HUES48 (cell line): Measurements from ENCODE around the gene ARMCX6.
"Not testable (repeated sequence)": the region's sequence is repeated elsewhere in the genome, so short reads cannot be mapped to it uniquely, and the experiment has no call there.

ENCODE experiments used
- H3K27ac ChIP-seq: one replicate; pipeline ENCODE4 v1.7.0; 2013; ENCODE audit warnings: low read depth, low read length, inconsistent platforms
- H3K27me3 ChIP-seq: 2 replicates; pipeline ENCODE4 v1.6.1; 2013; ENCODE audit warnings: mild to moderate bottlenecking, low read length; ENCODE audit not compliant: control insufficient read depth, insufficient read depth
- H3K36me3 ChIP-seq: 2 replicates; pipeline ENCODE4 v1.6.1; 2013; ENCODE audit warnings: low read length; ENCODE audit not compliant: control insufficient read depth, insufficient read depth
- H3K4me1 ChIP-seq: 2 replicates; pipeline ENCODE4 v1.6.1; 2013; ENCODE audit warnings: mild to moderate bottlenecking, low read length; ENCODE audit not compliant: control insufficient read depth, insufficient read depth
- H3K4me3 ChIP-seq: 2 replicates; pipeline ENCODE4 v1.5.1; 2013; ENCODE audit warnings: mild to moderate bottlenecking, low read depth, low read length
- H3K9ac ChIP-seq: 2 replicates; pipeline ENCODE4 v1.6.1; 2013; ENCODE audit warnings: mild to moderate bottlenecking, low read depth, low read length, moderate library complexity
- H3K9me3 ChIP-seq: 2 replicates; pipeline ENCODE4 v1.6.1; 2013; ENCODE audit warnings: low read length; ENCODE audit not compliant: control insufficient read depth, insufficient read depth

The ARMCX6 gene

DNA sequence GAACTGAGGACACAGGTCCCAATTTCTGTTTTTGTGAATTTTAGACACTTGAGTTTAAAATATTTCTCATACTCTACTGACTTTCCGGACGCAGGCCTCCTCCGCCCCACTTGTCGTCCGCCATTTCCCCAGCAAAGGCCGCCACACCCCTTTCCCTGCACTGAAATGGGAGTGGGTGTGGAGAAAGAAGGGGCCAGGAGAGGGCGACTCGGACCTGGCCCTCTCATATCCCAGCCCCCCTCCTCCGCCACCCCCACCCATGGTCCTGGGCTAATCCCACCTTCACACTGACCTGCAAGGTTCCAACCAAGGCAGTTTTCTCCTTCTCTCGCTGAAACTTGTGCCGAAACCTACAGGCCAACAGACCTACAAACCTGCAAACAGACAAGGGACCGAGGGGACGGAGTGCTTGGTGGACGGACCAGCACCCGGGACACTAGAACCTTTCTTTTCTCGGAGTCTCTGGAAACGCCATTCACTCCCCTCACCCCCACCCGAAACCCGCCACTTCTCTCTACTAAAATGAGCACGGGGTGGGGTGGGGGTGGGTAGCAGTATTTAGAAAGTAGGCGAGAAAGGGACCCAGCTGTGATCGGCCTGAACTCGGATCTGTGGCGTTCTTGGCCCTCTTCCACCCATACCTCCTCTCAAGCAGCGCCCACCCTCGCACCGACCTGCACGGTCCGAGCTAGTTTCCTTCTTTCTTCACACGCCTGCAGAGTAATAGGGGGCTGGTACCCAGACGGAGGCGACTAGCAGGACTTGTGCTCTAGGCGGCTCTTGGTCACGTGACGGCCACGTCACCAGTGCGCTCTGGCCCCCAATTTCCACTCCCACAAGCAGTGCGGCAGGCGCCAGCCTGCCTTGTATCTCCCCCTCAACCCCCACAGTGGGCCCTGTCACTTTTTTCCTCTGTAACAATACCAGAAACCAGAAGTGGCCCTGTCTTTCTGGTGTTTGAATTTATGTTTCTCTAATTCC is at the start of gene ARMCX6:
Gene ARMCX6, minus strand, starts transcription at position 790 of the 981 bp plus-strand sequence. CDS start 1,380 bp downstream, outside the sequence.
- no peaks in the 10 kb centered on the region for H3K36me3 ChIP-seq
- no peaks in the 10 kb centered on the region for H3K27me3 ChIP-seq
- H3K4me1 ChIP-seq = peaks cover 34% of the 10 kb centered on the region
- H3K9me3 ChIP-seq = no peaks in the 10 kb centered on the region
- H3K9ac ChIP-seq = peak within 1 kb of the TSS; percentile 43
- H3K4me3 ChIP-seq = peak within 1 kb of the TSS; percentile 63
- peak within 1 kb of the TSS; percentile 36 for H3K27ac ChIP-seq

DNA sequence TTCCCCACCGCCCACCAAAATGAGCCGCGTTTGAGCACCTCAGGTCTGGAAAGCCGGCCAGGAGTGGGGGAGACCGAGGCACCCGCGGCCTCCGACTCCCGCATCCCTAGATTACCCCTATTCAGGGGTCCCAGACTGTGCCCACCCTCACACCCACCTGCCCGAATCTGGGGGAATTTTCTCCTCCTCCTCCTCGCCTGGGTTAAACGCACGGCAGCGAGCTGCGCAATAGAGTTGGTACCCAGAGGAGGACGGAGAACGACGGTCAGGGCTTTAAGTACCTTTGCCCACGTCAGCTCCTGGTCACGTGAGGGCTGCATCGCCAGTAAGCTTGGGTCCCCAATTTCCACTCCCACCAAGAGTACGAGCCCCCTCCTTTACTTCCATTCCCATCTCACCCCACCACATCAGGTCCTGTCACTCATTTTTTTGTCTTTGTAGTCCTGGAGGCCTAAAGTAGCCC is 41.8 kb upstream of the ARMCX6 start, which contains the start of gene ARMCX2:
Gene ARMCX2, minus strand, starts transcription at position 250 of the 463 bp plus-strand sequence. CDS start 2,262 bp downstream, outside the sequence.
- peaks cover 2% of the 10 kb centered on the region for H3K27me3 ChIP-seq
- H3K27ac ChIP-seq = peak within 1 kb of the TSS; percentile 71
- H3K9me3 ChIP-seq = no peaks in the 10 kb centered on the region
- peaks cover 5% of the 10 kb centered on the region; the same call in 1 of the 2 replicates for H3K4me1 ChIP-seq
- peak within 1 kb of the TSS; percentile 61 for H3K9ac ChIP-seq
- peaks cover 26% of the 10 kb centered on the region for H3K36me3 ChIP-seq
- H3K4me3 ChIP-seq = peak within 1 kb of the TSS; percentile 83

DNA sequence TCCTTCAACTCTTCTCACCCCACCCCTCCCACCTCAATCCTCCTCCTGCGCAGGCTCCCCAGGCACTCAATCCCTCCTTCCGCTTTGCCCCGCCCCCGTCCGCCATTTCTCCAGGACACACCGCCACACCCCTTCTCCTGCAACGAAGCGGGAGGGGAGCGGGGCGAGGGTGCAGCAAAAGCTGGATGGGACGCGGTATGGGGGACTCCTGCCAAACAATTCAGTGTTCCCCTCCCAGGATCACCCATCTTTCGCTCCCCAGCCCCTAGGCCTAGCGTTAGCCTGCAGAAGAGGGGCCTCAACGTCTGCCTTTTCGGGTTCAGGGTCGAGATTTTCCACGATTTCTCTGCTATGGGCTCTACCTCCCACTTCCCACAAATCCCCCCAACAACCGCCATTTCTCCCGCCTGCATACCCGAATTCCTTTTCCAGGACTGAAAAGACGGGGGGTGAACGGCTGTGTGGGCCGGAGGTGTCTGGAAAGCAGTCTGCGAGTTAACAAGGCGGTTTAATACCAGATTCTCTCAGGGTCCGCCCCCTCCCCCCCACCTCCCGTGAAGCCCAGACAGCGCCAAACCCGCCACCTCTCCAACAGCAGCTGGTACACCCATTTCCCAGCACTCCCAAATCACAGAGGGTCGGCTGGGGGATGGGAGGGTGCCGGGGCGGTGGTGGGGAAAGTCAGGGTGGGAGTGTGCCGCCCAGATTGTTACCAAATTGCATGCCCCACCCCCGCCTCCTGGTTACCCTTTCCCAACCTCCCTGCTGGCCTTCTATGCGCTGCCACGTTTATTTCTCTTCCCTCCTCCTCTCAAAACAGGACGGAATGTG is 41.1 kb upstream of the ARMCX6 start:
- H3K9me3 ChIP-seq = no peaks in the 10 kb centered on the region
- peaks cover 2% of the 10 kb centered on the region for H3K27me3 ChIP-seq
- peaks cover 5% of the 10 kb centered on the region; the same call in 1 of the 2 replicates for H3K4me1 ChIP-seq
- H3K36me3 ChIP-seq = peaks cover 26% of the 10 kb centered on the region
- H3K9ac ChIP-seq = peak overlapping the region; percentile 61
- H3K4me3 ChIP-seq = peak overlapping the region; percentile 83
- H3K27ac ChIP-seq = peak overlapping the region; percentile 71

DNA sequence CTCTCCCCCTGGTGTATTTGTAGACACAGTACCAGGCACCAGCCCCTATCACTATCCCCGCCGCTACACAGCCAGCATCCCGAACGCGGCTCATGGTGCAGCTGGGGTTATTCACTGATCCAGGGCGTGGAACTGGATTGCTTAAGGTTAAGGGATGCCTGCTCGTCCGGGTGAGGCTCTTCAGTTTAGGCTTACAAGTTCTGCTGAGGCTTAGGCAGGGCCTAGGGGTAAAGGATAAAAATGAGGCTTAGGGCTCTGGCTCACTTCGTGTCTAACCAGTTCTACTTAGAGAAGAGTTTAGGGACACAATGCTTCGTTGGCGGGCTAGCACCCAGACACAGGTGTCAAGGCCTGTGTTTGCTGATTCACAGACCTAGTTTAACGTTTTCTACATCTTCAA is 39.7 kb upstream of the ARMCX6 start:
- Histone ChIP-seq H3K9me3 (no peaks in the 10 kb centered on the region), H3K27me3 (peaks cover 2% of the 10 kb centered on the region), H3K9ac (no peak overlapping the region), H3K27ac (no peak overlapping the region), H3K4me1 (peaks cover 5% of the 10 kb centered on the region; the same call in 1 of the 2 replicates), H3K36me3 (peaks cover 26% of the 10 kb centered on the region), H3K4me3 (no peak overlapping the region)

DNA sequence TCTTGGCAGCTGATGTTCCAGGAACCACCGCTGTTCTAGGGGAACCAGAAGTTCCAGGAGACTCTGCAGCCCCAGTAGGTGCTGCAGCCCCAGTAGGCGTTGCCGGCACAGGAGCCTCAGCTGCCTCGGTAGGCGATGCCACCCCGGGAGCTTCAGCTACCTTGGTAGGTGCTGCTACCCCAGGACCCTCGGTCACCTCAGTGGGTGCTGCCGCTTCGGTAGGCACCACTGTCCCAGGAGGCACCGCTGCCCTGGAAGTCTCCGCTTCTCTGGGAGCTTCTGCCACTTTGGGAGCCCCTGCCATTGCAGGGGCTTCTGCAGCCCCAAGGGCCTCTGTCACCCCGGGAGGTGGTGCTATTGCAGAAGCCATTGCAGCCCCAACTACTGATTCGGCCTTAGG is 39.0 kb upstream of the ARMCX6 start:
- Histone ChIP-seq H3K9ac (no peak overlapping the region), H3K9me3 (no peaks in the 10 kb centered on the region), H3K4me3 (no peak overlapping the region), H3K36me3 (peaks cover 26% of the 10 kb centered on the region), H3K4me1 (peaks cover 5% of the 10 kb centered on the region; the same call in 1 of the 2 replicates), H3K27me3 (peaks cover 2% of the 10 kb centered on the region), H3K27ac (no peak overlapping the region)

DNA sequence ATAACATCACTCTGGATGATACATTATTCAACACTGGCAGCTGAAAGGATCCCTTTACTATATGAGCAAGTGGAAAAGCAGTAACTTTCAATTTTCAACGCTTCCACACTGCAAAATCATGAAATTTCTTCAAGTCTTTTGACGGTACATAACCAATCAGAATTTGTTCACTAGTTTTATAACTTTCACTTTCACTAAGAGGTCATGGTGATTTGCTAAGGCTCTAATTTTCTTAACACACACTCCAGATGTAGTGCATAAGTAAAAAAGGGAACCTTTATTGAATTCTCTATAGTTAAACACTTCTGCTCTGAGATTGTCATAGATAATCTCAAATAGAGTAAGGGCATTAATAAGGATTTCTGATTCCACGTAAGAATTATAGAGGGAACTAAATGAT is 37.7 kb upstream of the ARMCX6 start:
- Histone ChIP-seq H3K36me3 (peaks cover 26% of the 10 kb centered on the region), H3K4me3 (no peak overlapping the region), H3K4me1 (peaks cover 5% of the 10 kb centered on the region; the same call in 1 of the 2 replicates), H3K9me3 (no peaks in the 10 kb centered on the region), H3K27ac (no peak overlapping the region), H3K9ac (no peak overlapping the region), H3K27me3 (0 out of 2 replicates have a peak, but pooled peaks cover under 1% of the 10 kb centered on the region)

DNA sequence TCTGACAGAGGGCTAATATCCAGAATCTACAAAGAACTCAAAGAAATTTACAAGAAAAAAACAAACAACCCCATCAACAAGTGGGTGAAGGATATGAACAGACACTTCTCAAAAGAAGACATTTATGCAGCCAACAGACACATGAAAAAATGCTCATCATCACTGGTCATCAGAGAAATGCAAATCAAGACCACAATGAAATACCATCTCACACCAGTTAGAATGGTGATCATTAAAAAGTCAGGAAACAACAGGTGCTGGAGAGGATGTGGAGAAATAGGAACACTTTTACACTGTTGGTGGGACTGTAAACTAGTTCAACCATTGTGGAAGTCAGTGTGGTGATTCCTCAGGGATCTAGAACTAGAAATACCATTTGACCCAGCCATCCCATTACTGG is 29.9 kb upstream of the ARMCX6 start:
- not testable (repeated sequence) for H3K27me3 ChIP-seq, H3K4me1 ChIP-seq, H3K36me3 ChIP-seq, H3K9me3 ChIP-seq, H3K9ac ChIP-seq, H3K27ac ChIP-seq, H3K4me3 ChIP-seq

DNA sequence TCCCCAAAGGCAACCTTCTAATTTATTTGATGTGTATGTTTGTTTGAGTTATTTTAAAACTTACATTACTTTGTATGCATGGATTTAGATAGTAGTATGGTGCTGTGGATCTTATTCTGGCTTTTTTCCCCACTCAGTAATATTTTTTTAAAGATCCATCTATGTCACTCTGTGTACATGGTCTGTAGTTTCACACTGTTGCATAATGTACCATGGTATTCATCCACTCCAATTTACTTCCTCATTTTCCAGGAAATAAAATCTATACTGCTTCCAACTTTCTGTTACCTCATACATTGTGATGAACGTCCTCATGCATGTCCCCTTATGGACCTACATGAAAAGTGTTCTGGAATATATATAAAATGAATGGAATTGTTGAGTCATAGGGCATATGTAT is 24.3 kb upstream of the ARMCX6 start:
- H3K27ac ChIP-seq = no peak overlapping the region
- H3K4me3 ChIP-seq = no peak overlapping the region
- no peak overlapping the region for H3K9ac ChIP-seq
- H3K9me3 ChIP-seq = no peaks in the 10 kb centered on the region
- no peaks in the 10 kb centered on the region for H3K27me3 ChIP-seq
- no peaks in the 10 kb centered on the region for H3K4me1 ChIP-seq
- no peaks in the 10 kb centered on the region for H3K36me3 ChIP-seq

DNA sequence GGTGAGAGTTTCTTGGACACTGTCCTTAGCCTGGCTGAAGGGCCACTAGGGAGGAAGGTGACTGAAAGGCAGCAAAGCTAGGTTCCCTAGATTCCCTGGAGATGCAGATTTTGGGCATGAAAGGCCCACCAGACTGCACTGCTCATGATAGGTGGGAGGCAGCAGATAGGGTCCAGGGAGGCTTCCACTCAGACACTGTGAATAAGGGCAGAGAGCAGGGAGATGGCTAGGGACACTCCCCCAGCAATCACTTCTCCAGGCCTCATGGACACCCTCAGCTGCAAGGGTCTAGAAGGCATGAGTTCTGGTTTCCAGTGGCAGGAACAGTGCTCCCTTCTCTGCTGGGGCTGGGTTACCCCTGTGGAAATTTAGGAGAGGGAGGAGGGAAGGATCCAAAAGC is 21.8 kb upstream of the ARMCX6 start:
- no peaks in the 10 kb centered on the region for H3K9me3 ChIP-seq
- no peak overlapping the region for H3K27ac ChIP-seq
- no peaks in the 10 kb centered on the region for H3K27me3 ChIP-seq
- H3K4me1 ChIP-seq = no peaks in the 10 kb centered on the region
- no peak overlapping the region for H3K4me3 ChIP-seq
- H3K9ac ChIP-seq = no peak overlapping the region
- H3K36me3 ChIP-seq = no peaks in the 10 kb centered on the region

DNA sequence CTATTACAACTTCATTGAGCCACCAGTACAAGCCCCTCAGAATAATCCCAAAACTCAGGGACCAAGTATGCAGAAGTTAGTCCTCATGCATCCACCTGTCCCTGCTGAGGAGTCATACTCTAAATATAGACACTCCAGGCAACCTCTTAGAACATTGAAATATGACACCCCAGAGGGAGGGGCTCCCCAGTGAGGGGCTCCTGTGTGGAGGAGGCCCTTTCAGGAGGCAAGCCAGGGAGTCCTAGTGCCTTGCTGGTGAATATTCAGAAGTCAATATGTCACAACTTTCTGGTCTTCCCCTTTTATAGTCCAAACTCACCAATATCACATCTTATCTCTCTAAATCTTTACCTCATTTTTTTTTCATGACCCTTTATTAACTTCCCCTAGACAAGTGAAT is 1.6 kb upstream of the ARMCX6 start:
- peaks cover 37% of the 10 kb centered on the region for H3K4me1 ChIP-seq
- no peaks in the 10 kb centered on the region for H3K9me3 ChIP-seq
- no peaks in the 10 kb centered on the region for H3K36me3 ChIP-seq
- no peak overlapping the region for H3K9ac ChIP-seq
- no peaks in the 10 kb centered on the region for H3K27me3 ChIP-seq
- H3K4me3 ChIP-seq = no peak overlapping the region
- no peak overlapping the region for H3K27ac ChIP-seq
